Pancreas (tissue), 10 donors: Measurements from ENCODE around the gene NAV1. TPM values are rescaled to one million over a fixed set of nuclear protein-coding genes. Genes with fewer than 3 reads are reported as not detected.

ENCODE experiments used
- ATAC-seq, 4 donors: fragments of 200-7000 bp; cut with Tn5 transposase; one replicate each; pipeline versions ENCODE4 v1.8.0 to v1.9.1; 2020; ENCODE audit warnings: mild to moderate bottlenecking in 4 of 4, moderate library complexity in 4 of 4
- DNase-seq, 6 donors: peaks; one replicate each; pipeline ENCODE4 v3.0.0-alpha.2; 2020
- FAIRE-seq: peaks from 2 replicates; lab custom pipeline; 2012; peaks lifted over from hg19 to GRCh38; lab: Jason Lieb, UNC
- H3K27ac ChIP-seq, 4 donors: fragments of 200-600 bp; sonication (generic); 1 replicate in 3 of 4; 2 replicates in 1 of 4; pipeline versions ENCODE4 v1.5.0 to v1.8.0; 2020
- H3K27me3 ChIP-seq, 4 donors: fragments of 200-600 bp; one replicate each; pipeline ENCODE4 v1.8.0; 2021
- H3K36me3 ChIP-seq, 3 donors: fragments of 200-600 bp; sonication (generic) in 1 of 3; one replicate each; pipeline versions ENCODE4 v1.5.0 to v1.8.0; 2020 to 2021
- H3K4me1 ChIP-seq, 3 donors: fragments of 200-600 bp; one replicate each; pipeline ENCODE4 v1.8.0; 2021
- H3K4me3 ChIP-seq, 4 donors: fragments of 200-600 bp; sonication (generic) in 2 of 4; one replicate each; pipeline versions ENCODE4 v1.5.0 to v1.8.0; 2020 to 2021
- H3K9me3 ChIP-seq, 4 donors: fragments of 200-600 bp; one replicate each; pipeline ENCODE4 v1.8.0; 2021
- CTCF ChIP-seq, 4 donors: fragments of 200-600 bp; sonication (generic) in 3 of 4; IDR thresholded peaks; one replicate each; pipeline versions ENCODE4 v1.5.0 to v1.8.0; 2021; ENCODE audit warnings: antibody characterized with exemption in 4 of 4
- WGBS, 2 donors: extraction: QIAGEN DNeasy Blood & Tissue Kit; methylation state at CpG; one replicate each; pipeline ENCODE4 v1.1.7; 2013; 5-methylcytosine and 5-hydroxymethylcytosine counted together
- intact Hi-C, 3 donors: fragments of 100-400 bp; cut with DNase I; formaldehyde crosslinking; loops; one replicate each; pipeline versions ENCODE4 v1.11.1 to v1.14.2; 2022
- polyA plus RNA-seq, 2 donors: library from polyadenylated mRNA; stranded (reverse); fragments of 200-250 nt; gene quantifications; one replicate each; pipeline ENCODE4 v1.2.3, GENCODE V29; 2013
- total RNA-seq, 6 donors: library from RNA; stranded (reverse); fragmentation: NEBNext Ultra II Directional in 4 of 6; extraction: Animal tissue kit (Norgen Biotek cat#: 25700) in 4 of 6; gene quantifications; one replicate each; pipeline versions ENCODE4 v1.2.1 to v1.2.4, GENCODE V29; 2021 to 2023
- donor health status: healthy with polysubstance abuse.
- donor health status: DM: no; HTN: no; CAD: no; lungs with moderate emphysema.
- donor health status: DM: no; HTN: no; CAD: no.
- donor health status: control.
- donor health status: control.
- donor health status: Bipolar disorder and iron deficiency.
- donor health status: DM: yes; HTN: yes; CAD: no.
- donor health status: DM: no; HTN: no; CAD: no.
- donor health status: DM: no; HTN: no; CAD: no.
- donor health status: DM: yes; HTN: yes; CAD: no.

The NAV1 gene
- total and polyA plus RNA-seq, 8 donors, result 5.6 to 13.6 (median 7.3) TPM

GRCh38 chr1:201505503-201505890, 33.4 kb upstream of the NAV1 start:
- FAIRE-seq (no peak), DNase-seq (no peak), ATAC-seq (no peak)
- Histone ChIP-seq H3K27ac (peak overlapping the region; percentile 91 to 96 (median 92)), H3K4me1 (peaks cover 38 to 60% (median 44%) of the 10 kb centered on the region in 3 donors), H3K9me3 (no peaks in the 10 kb centered on the region), H3K27me3 (no peaks in the 10 kb centered on the region), H3K36me3 (no peaks in the 10 kb centered on the region), H3K4me3 (peak overlapping the region in 2 of 4 donors; percentile 67 to 74)
- no peak for TF ChIP-seq CTCF (IDR thresholded peaks at IDR 0.05)
- 16 to 26% methylated on average over 4 of the region's 4 CpGs for WGBS, 2 donors
- intact Hi-C loops, result no loop called here

GRCh38 chr1:201506092-201506491, 32.8 kb upstream of the NAV1 start:
- no peak for TF ChIP-seq CTCF (IDR thresholded peaks at IDR 0.05)
- 7 to 18% methylated on average over 3 of the region's 3 CpGs for WGBS, 2 donors
- intact Hi-C loops, result no loop called here
- Histone ChIP-seq H3K9me3 (no peaks in the 10 kb centered on the region), H3K4me3 (peak overlapping the region; percentile 62 to 83 (median 70)), H3K4me1 (peaks cover 32 to 55% (median 38%) of the 10 kb centered on the region in 3 donors), H3K27ac (peak overlapping the region; percentile 91 to 96 (median 92)), H3K27me3 (no peaks in the 10 kb centered on the region), H3K36me3 (no peaks in the 10 kb centered on the region)
- no peak for FAIRE-seq
- ATAC-seq, result peak; percentile 1 to 4 (median 3)
- DNase-seq, result no peak

GRCh38 chr1:201506557-201507359, 32.2 kb upstream of the NAV1 start, which contains the start of gene CSRP1:
TSS of gene CSRP1 (minus strand) at chr1:201507123. CDS start at chr1:201496303, 10,820 bp downstream.
- peaks cover 32 to 56% (median 34%) of the 10 kb centered on the region in 3 donors for H3K4me1 ChIP-seq
- H3K36me3 ChIP-seq, result no peaks in the 10 kb centered on the region
- no peak for FAIRE-seq
- H3K4me3 ChIP-seq, result peak within 1 kb of the TSS; percentile 62 to 83 (median 70)
- 0% methylated on average over 67 to 71 of the region's 71 CpGs for WGBS, 2 donors
- no peaks in the 10 kb centered on the region for H3K27me3 ChIP-seq
- DNase-seq, result peak; percentile 88 to 94 (median 92)
- peak within 1 kb of the TSS; percentile 91 to 96 (median 92) for H3K27ac ChIP-seq
- TF ChIP-seq CTCF (IDR thresholded peaks at IDR 0.05), result no peak
- peak; percentile 86 to 93 (median 92) for ATAC-seq
- intact Hi-C loops, result no loop called here
- no peaks in the 10 kb centered on the region for H3K9me3 ChIP-seq

- Histone ChIP-seq H3K9me3 (no peaks in the 10 kb centered on the region), H3K4me1 (peaks cover 31 to 55% (median 32%) of the 10 kb centered on the region in 3 donors), H3K4me3 (peak overlapping the region; percentile 62 to 83 (median 70)), H3K27me3 (no peaks in the 10 kb centered on the region), H3K27ac (peak overlapping the region; percentile 91 to 96 (median 92)), H3K36me3 (no peaks in the 10 kb centered on the region)
- no peak for DNase-seq
- intact Hi-C loops, result no loop called here
- no peak for FAIRE-seq
- peak; percentile 2 to 7 (median 5) for ATAC-seq
- TF ChIP-seq CTCF (IDR thresholded peaks at IDR 0.05), result no peak
- WGBS, 2 donors, result 11 to 16% methylated on average over 11 of the region's 11 CpGs
Observed at GRCh38 chr1:201507360-201507675, 31.6 kb upstream of the NAV1 start.

GRCh38 chr1:201508809-201509208, 30.1 kb upstream of the NAV1 start:
- no peak for ATAC-seq
- no peak overlapping the region for H3K27ac ChIP-seq
- WGBS, 2 donors, result 88 to 100% methylated on average over 2 of the region's 2 CpGs
- no peak for FAIRE-seq
- TF ChIP-seq CTCF (IDR thresholded peaks at IDR 0.05), result no peak
- peaks cover 26 to 47% (median 34%) of the 10 kb centered on the region in 3 donors for H3K4me1 ChIP-seq
- intact Hi-C loops, result no loop called here
- no peaks in the 10 kb centered on the region for H3K9me3 ChIP-seq
- DNase-seq, result no peak
- no peaks in the 10 kb centered on the region for H3K36me3 ChIP-seq
- H3K27me3 ChIP-seq, result no peaks in the 10 kb centered on the region
- no peak overlapping the region for H3K4me3 ChIP-seq
